ES-I3 (cell line): ENCODE data around the gene ZNF668.
A peak's percentile ranks its signal among the peaks of the same experiment; 100 is the strongest.
"Not testable (repeated sequence)": the region's sequence is repeated elsewhere in the genome, so short reads cannot be mapped to it uniquely, and the experiment has no call there.

ENCODE experiments used
- H3K36me3 ChIP-seq: 2 replicates; pipeline ENCODE4 v1.6.1; 2013; ENCODE audit warnings: mild to moderate bottlenecking, low read length, control low read depth, moderate library complexity; ENCODE audit not compliant: insufficient read depth
- H3K4me1 ChIP-seq: 2 replicates; pipeline ENCODE4 v1.6.1; 2013; ENCODE audit warnings: mild to moderate bottlenecking, control low read depth, low read length; ENCODE audit not compliant: insufficient read depth
- H3K9ac ChIP-seq: 2 replicates; pipeline ENCODE4 v1.6.1; 2013; ENCODE audit warnings: low read depth, mild to moderate bottlenecking, low read length, moderate library complexity
- H3K9me3 ChIP-seq: 2 replicates; pipeline ENCODE4 v1.6.1; 2013; ENCODE audit warnings: mild to moderate bottlenecking, low read length, moderate library complexity; ENCODE audit not compliant: control insufficient read depth, insufficient read depth

The ZNF668 gene

DNA sequence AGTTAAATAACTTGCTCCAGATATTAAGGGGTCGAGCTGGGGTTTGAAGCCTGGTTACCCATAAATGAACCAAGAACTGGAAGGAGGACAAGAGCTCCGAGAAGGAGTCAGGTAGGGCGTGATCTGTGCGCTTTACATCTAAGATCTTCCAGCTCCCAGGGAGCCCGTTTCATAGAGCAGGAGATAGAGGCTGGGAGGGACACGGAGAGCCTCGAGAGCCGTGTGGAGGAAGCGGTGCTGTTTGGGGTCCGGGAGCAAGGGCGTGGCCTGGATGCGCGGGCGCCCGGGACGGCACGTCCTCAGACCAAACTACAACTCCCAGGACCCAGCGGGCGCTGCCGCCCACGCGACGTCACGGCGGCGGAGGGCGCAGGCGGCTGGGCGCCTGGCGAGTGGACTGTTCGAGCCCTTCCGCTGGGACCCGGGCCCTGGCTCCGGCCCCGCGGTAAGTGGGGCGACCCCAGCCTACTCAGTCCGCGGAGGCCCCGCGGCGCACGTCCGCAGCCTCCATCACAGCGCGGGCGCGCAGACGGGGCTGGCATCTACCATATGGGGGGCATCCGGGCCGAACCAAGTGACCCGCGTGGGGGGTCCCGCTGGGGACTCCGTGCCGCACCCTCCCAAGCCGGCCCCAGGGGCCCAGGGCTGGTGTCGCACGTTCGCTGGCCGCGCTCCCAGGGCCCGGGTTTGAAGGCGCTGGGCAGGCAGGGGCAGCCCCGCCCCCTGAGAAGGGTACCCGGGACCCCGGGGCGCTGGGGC, 34.2 kb upstream of the ZNF668 start, which contains the start of gene BCKDK:
TSS of gene BCKDK (plus strand) at position 352 of the 759 bp plus-strand sequence. CDS start 838 bp downstream, outside the sequence.
- Histone ChIP-seq H3K4me1 (no peaks in the 10 kb centered on the region), H3K9me3 (no peaks in the 10 kb centered on the region), H3K9ac (peak within 1 kb of the TSS; percentile 71; the same call in 1 of the 2 replicates), H3K36me3 (no peaks in the 10 kb centered on the region; the same call in 1 of the 2 replicates)

DNA sequence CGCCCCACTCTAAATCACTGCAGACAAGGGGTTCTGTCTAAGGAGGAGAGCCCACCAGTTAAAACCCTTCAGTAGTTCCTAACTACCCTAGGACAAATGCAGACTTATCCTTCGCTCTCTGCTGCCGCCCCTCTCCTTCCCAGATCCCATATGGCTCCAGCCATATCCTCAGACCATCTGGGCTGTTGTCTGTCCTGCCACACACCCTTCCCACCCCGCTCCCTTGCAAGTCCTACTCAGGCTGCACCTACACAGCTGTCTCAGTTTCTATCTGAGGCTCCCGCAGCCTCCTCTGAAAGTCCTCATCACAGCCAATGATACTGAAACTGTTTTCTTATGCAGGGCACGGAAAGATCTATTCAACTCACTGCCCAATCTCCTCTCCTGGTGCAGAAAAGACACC, 33.4 kb upstream of the ZNF668 start:
- Histone ChIP-seq H3K9ac (no peak overlapping the region), H3K9me3 (no peaks in the 10 kb centered on the region), H3K36me3 (no peaks in the 10 kb centered on the region; the same call in 1 of the 2 replicates), H3K4me1 (no peaks in the 10 kb centered on the region)

GRCh38 chr16:31106509-31107464, 32.7 kb upstream of the ZNF668 start:
- Histone ChIP-seq H3K36me3 (no peaks in the 10 kb centered on the region; the same call in 1 of the 2 replicates), H3K9ac (no peak overlapping the region), H3K4me1 (no peaks in the 10 kb centered on the region), H3K9me3 (no peaks in the 10 kb centered on the region)

GRCh38 chr16:31105677-31106213, 31.7 kb upstream of the ZNF668 start:
- Histone ChIP-seq H3K36me3 (no peaks in the 10 kb centered on the region; the same call in 1 of the 2 replicates), H3K9ac (no peak overlapping the region; the same call in 1 of the 2 replicates), H3K4me1 (no peaks in the 10 kb centered on the region), H3K9me3 (no peaks in the 10 kb centered on the region)

GRCh38 chr16:31100876-31101641, 27.0 kb upstream of the ZNF668 start:
- not testable (repeated sequence) for H3K4me1 ChIP-seq, H3K9ac ChIP-seq

DNA sequence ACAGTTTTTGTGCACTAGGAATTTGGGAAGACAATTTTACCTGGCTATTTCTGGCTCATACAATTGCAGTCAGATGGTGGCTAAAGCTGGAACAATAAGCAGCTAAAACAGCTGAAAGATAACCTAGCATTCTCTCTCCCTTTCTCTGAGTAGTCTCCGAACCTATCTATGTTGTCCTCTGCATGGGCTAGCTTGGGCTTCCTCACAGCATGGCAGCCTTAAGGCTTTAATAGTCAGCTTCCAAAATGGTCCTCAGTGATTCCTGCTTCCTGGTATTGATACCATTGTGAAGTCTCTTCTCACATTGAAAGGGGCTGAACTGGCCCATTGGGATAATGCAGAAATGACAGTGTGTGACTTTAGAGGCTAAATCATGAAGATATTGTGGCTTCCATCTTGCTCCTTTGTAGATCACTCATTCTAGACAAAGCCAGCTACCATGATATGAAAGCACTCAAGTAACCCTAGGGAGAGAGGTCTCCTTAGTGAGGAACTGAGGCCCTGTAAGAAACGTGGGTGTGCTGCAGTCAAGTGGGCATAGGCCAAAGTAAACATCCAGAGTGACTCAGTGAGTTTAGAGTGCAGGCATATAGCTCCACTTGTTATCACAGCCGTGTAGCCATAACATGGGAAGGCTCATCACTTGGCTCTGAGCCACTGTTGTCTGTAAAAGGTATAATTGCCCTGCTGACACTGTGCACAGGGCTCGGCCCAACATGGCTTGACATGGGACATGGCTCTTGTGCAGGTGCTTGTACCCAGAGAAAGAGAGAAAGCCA, 26.0 kb upstream of the ZNF668 start:
- Histone ChIP-seq H3K9me3 (no peaks in the 10 kb centered on the region), H3K4me1 (no peaks in the 10 kb centered on the region), H3K9ac (no peak overlapping the region), H3K36me3 (no peaks in the 10 kb centered on the region)

More at GRCh38 chr16:31100876-31101641, 27.0 kb upstream of the ZNF668 start:
- not testable (repeated sequence) for H3K36me3 ChIP-seq, H3K9me3 ChIP-seq

DNA sequence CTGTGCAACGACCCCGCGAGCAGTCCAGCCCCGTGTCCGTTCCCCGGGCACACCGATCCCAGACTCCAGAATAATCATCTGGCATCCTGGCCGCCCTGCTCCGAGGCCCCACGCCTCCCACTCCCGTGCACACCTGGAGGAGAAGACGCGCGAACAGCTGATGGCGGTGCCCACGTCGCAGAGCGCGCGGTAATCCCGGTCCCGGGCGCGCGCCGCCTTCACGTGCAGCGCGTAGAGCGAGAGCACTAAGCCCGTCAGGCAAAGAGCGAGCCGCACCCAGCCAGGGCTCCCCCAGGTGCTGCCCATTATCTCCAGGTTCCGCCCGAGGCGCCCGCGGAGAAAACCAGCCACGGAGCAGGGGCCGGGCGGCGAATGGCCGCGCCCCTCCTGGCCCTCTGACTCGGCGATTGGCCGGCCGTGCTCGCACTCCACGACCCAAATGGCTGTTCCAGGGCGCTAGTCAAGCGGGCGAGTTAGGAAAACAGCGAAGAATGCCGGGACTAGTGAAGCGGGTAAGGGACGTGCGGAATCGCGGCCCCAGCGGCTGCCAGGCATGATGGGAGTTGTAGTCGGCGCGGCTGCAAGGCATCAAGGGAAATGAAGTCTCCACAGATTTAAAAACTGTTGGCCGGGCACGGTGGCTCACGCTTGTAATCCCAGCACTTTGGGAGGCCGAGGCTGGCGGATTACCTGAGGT, 20.5 kb upstream of the ZNF668 start, which contains the start of gene VKORC1:
TSS of gene VKORC1 (minus strand) at position 374 of the 697 bp plus-strand sequence. CDS start at position 306, 68 bp downstream.
- H3K36me3 ChIP-seq: 0 out of 2 replicates have a peak, but pooled peaks cover 9% of the 10 kb centered on the region
- peaks cover 3% of the 10 kb centered on the region; the same call in 1 of the 2 replicates for H3K4me1 ChIP-seq
- peak within 1 kb of the TSS; percentile 84 for H3K9ac ChIP-seq
- H3K9me3 ChIP-seq: no peaks in the 10 kb centered on the region

- 0 out of 2 replicates have a peak, but pooled peaks cover 9% of the 10 kb centered on the region for H3K36me3 ChIP-seq
- no peaks in the 10 kb centered on the region for H3K9me3 ChIP-seq
These were observed 20.0 kb upstream of the ZNF668 start for GRCh38 chr16:31094088-31094423.

DNA sequence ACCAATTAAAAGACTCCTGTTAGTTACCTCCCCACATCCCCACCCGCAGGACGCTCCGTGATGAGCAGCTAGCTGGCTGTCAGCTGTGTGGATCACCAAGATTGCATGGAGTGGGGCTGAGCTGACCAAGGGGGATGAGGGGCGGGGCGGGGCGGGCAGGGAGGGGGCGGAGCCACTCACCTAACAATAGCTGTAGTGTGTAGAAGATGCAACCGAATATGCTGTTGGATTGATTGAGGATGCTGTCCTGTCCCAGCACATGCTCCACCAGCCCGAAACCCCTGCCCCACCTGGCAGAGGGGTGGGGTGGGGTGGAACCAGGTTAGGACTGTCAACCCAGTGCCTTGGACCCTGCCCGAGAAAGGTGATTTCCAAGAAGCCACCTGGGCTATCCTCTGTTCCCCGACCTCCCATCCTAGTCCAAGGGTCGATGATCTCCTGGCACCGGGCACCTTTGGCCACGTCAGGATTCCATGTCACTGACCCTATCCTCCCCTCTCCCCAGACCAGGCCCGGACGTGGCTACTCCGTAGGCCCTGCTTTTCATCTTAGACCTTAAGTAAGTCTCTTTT, 19.2 kb upstream of the ZNF668 start:
- H3K9me3 ChIP-seq: no peaks in the 10 kb centered on the region
- peaks cover 3% of the 10 kb centered on the region; the same call in 1 of the 2 replicates for H3K4me1 ChIP-seq
- H3K36me3 ChIP-seq: 0 out of 2 replicates have a peak, but pooled peaks cover 9% of the 10 kb centered on the region
- peak overlapping the region; percentile 84; the same call in 1 of the 2 replicates for H3K9ac ChIP-seq

More at GRCh38 chr16:31094088-31094423, 20.0 kb upstream of the ZNF668 start:
- peak overlapping the region; percentile 84 for H3K9ac ChIP-seq
- H3K4me1 ChIP-seq: peaks cover 3% of the 10 kb centered on the region; the same call in 1 of the 2 replicates

DNA sequence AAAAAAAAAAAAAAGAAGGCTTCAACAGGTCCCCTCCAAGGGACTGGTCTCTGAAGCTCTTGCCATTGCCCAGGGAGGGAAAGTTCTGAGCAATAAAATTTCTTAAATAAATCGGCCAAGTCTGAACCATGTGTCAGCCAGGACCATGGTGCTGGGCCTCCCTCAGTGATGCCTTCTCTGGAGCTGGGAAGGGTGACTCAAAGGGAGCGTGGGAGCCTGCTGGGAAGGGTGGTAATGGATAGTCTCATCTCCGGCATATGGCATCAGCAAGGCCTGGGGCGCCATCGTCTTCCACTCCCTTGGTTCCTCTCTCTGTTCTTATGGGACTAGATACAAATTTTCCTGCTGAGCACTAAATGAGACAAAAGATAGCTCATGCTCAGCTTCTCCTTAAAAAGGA, 18.3 kb upstream of the ZNF668 start:
- H3K36me3 ChIP-seq: 0 out of 2 replicates have a peak, but pooled peaks cover 9% of the 10 kb centered on the region
- H3K9ac ChIP-seq: no peak overlapping the region
- H3K9me3 ChIP-seq: no peaks in the 10 kb centered on the region
- peaks cover 3% of the 10 kb centered on the region; the same call in 1 of the 2 replicates for H3K4me1 ChIP-seq

DNA sequence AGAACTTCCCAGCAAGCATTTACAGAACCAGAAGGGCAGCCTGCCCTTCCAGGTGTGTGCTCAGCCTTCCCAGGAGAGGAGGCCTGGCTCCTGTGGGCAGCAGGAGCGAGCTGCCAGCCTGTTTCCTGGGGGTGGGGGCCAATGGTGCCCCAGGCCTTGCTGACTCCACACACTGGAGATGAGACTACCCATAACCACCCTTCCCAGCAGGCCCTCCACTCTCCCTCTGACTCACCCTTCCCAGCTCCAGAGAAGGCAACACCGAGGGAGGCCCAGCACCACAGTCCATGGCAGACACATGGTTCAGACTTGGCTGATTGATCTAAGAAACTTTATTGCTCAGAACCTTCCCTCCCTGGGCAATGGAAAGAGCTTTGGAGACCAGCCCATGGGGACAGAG, 16.5 kb upstream of the ZNF668 start:
- H3K9ac ChIP-seq: no peak overlapping the region
- H3K9me3 ChIP-seq: no peaks in the 10 kb centered on the region
- H3K36me3 ChIP-seq: 0 out of 2 replicates have a peak, but pooled peaks cover 9% of the 10 kb centered on the region
- peaks cover 3% of the 10 kb centered on the region; the same call in 1 of the 2 replicates for H3K4me1 ChIP-seq

DNA sequence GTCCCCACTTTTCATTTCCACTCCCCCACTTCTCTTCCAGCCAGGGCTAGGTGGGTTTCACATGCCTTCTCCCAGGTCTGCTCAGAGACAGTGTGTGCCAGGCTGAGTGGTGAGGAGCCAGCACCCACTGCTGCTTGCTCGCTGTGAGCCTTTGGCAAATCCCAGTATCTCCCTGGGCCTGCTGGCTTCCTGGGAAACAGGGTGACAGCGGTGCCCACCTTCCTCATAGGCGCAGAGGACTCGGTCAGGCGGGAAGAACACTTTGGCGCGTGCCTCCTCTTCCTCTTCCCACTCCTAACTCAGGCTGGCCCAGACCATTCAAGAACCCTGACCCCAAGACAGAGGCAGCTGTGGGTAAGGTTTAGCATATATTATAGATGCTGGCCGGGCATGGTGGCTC, 15.2 kb upstream of the ZNF668 start:
- H3K9ac ChIP-seq: no peak overlapping the region
- peaks cover 3% of the 10 kb centered on the region; the same call in 1 of the 2 replicates for H3K4me1 ChIP-seq
- no peaks in the 10 kb centered on the region for H3K9me3 ChIP-seq
- 0 out of 2 replicates have a peak, but pooled peaks cover 9% of the 10 kb centered on the region for H3K36me3 ChIP-seq
